KOPT-K1 (cell line): ENCODE measurements around the gene AP2A2.
"Not testable (repeated sequence)": the region's sequence is repeated elsewhere in the genome, so short reads cannot be mapped to it uniquely, and the experiment has no call there.

Experiments
- H3K27ac ChIP-seq: fragments of 200-600 bp; sonication (generic); 2 replicates; pipeline ENCODE4 v1.5.1; 2016; ENCODE audit warnings: antibody characterized with exemption, mild to moderate bottlenecking, low read depth, low read length; ENCODE audit not compliant: poor library complexity, severe bottlenecking
- H3K36me3 ChIP-seq: fragments of 200-600 bp; sonication (generic); 2 replicates; pipeline ENCODE4 v1.5.1; 2017; ENCODE audit warnings: antibody characterized with exemption, mild to moderate bottlenecking, low read length, moderate library complexity; ENCODE audit not compliant: insufficient read depth
- H3K9me3 ChIP-seq: fragments of 200-600 bp; sonication (generic); 2 replicates; pipeline ENCODE4 v1.5.1; 2017; ENCODE audit warnings: antibody characterized with exemption, low read length, mild to moderate bottlenecking; ENCODE audit not compliant: insufficient read depth, poor library complexity, severe bottlenecking

The AP2A2 gene

GRCh38 chr11:967995-968751 lies 42.5 kb downstream of the AP2A2 start:
- peaks cover 7% of the 10 kb centered on the region for H3K9me3 ChIP-seq
- H3K27ac ChIP-seq: no peak overlapping the region

GRCh38 chr11:968822-969221 lies 43.2 kb downstream of the AP2A2 start:
- peaks cover 7% of the 10 kb centered on the region for H3K9me3 ChIP-seq
- peaks cover 27% of the 10 kb centered on the region for H3K36me3 ChIP-seq
- H3K27ac ChIP-seq: no peak overlapping the region

More at GRCh38 chr11:967995-968751, 42.5 kb downstream of the AP2A2 start:
- peaks cover 31% of the 10 kb centered on the region for H3K36me3 ChIP-seq

- Histone ChIP-seq H3K9me3 (peaks cover 2% of the 10 kb centered on the region), H3K36me3 (peaks cover 18% of the 10 kb centered on the region), H3K27ac (peak overlapping the region; percentile 30)
Observed at GRCh38 chr11:969651-970205, 44.1 kb downstream of the AP2A2 start.

GRCh38 chr11:970319-970871 lies 44.7 kb downstream of the AP2A2 start:
- H3K27ac ChIP-seq: peak overlapping the region; percentile 30
- peaks cover 18% of the 10 kb centered on the region for H3K36me3 ChIP-seq
- H3K9me3 ChIP-seq: no peaks in the 10 kb centered on the region

GRCh38 chr11:971092-971690 lies 45.5 kb downstream of the AP2A2 start:
- peaks cover 18% of the 10 kb centered on the region for H3K36me3 ChIP-seq
- H3K9me3 ChIP-seq: no peaks in the 10 kb centered on the region
- H3K27ac ChIP-seq: no peak overlapping the region

- H3K27ac ChIP-seq: no peak overlapping the region
- H3K9me3 ChIP-seq: no peaks in the 10 kb centered on the region
- H3K36me3 ChIP-seq: peaks cover 18% of the 10 kb centered on the region
Observed at GRCh38 chr11:971731-972365, 46.2 kb downstream of the AP2A2 start.

GRCh38 chr11:972523-973211 lies 47.0 kb downstream of the AP2A2 start:
- H3K36me3 ChIP-seq: peaks cover 25% of the 10 kb centered on the region
- no peaks in the 10 kb centered on the region for H3K9me3 ChIP-seq
- H3K27ac ChIP-seq: no peak overlapping the region

GRCh38 chr11:973237-973636 lies 47.6 kb downstream of the AP2A2 start:
- H3K9me3 ChIP-seq: no peaks in the 10 kb centered on the region
- peaks cover 30% of the 10 kb centered on the region for H3K36me3 ChIP-seq
- no peak overlapping the region for H3K27ac ChIP-seq

- not testable (repeated sequence) for H3K9me3 ChIP-seq, H3K27ac ChIP-seq
- peaks cover 30% of the 10 kb centered on the region for H3K36me3 ChIP-seq
Observed at GRCh38 chr11:975376-975775, 49.7 kb downstream of the AP2A2 start.

GRCh38 chr11:975827-976226 lies 50.2 kb downstream of the AP2A2 start:
- Histone ChIP-seq H3K9me3 (no peaks in the 10 kb centered on the region), H3K27ac (no peak overlapping the region), H3K36me3 (peaks cover 33% of the 10 kb centered on the region)

GRCh38 chr11:976431-977160 lies 50.9 kb downstream of the AP2A2 start:
- Histone ChIP-seq H3K9me3 (no peaks in the 10 kb centered on the region), H3K27ac (no peak overlapping the region), H3K36me3 (peaks cover 40% of the 10 kb centered on the region)

- Histone ChIP-seq H3K9me3 (no peaks in the 10 kb centered on the region), H3K27ac (no peak overlapping the region), H3K36me3 (peaks cover 35% of the 10 kb centered on the region)
Observed at GRCh38 chr11:977830-978720, 52.4 kb downstream of the AP2A2 start.

GRCh38 chr11:978781-979180 lies 53.1 kb downstream of the AP2A2 start:
- peaks cover 34% of the 10 kb centered on the region for H3K36me3 ChIP-seq
- H3K27ac ChIP-seq: no peak overlapping the region
- H3K9me3 ChIP-seq: no peaks in the 10 kb centered on the region
